Spleen (tissue), 11 donors: ENCODE results near the gene KIAA1586. TPM values are rescaled to one million over a fixed set of nuclear protein-coding genes. Genes with fewer than 3 reads are reported as not detected.
"Not testable (repeated sequence)": the region's sequence is repeated elsewhere in the genome, so short reads cannot be mapped to it uniquely, and the experiment has no call there.

ENCODE experiments used
- DNase-seq: peaks from one replicate; pipeline ENCODE4 v3.0.0-alpha.2; 2020
- H3K27ac ChIP-seq, 8 donors: fragments of 200-600 bp; sonication (generic) in 7 of 8; 1 replicate in 4 of 8; 2 replicates in 4 of 8; pipeline versions ENCODE4 v1.5.0 to v1.8.0; 2016 to 2021; ENCODE audit warnings: inconsistent platforms in 4 of 8, mild to moderate bottlenecking in 4 of 8, moderate library complexity in 1 of 8
- H3K27me3 ChIP-seq, 7 donors: fragments of 200-600 bp; sonication (generic) in 6 of 7; replicated peaks in 1 of 7; 1 replicate in 4 of 7; 2 replicates in 3 of 7; pipeline versions ENCODE4 v1.5.0 to v1.8.0; 2016 to 2021; ENCODE audit warnings: inconsistent platforms in 3 of 7, mild to moderate bottlenecking in 1 of 7
- H3K36me3 ChIP-seq, 6 donors: fragments of 200-600 bp; sonication (generic) in 5 of 6; 1 replicate in 4 of 6; 2 replicates in 2 of 6; pipeline versions ENCODE4 v1.5.0 to v1.8.0; 2016 to 2021; ENCODE audit warnings: inconsistent platforms in 2 of 6
- H3K4me1 ChIP-seq, 6 donors: fragments of 200-600 bp; sonication (generic) in 5 of 6; 1 replicate in 3 of 6; 2 replicates in 3 of 6; pipeline versions ENCODE4 v1.5.0 to v1.8.0; 2016 to 2021; ENCODE audit warnings: inconsistent platforms in 3 of 6
- H3K4me3 ChIP-seq, 8 donors: fragments of 200-600 bp; sonication (generic) in 7 of 8; 1 replicate in 4 of 8; 2 replicates in 4 of 8; pipeline versions ENCODE4 v1.5.0 to v1.8.0; 2016 to 2021; ENCODE audit warnings: inconsistent platforms in 4 of 8, mild to moderate bottlenecking in 4 of 8, moderate library complexity in 2 of 8
- H3K9me3 ChIP-seq, 8 donors: fragments of 200-600 bp; sonication (generic) in 7 of 8; 1 replicate in 4 of 8; 2 replicates in 4 of 8; pipeline versions ENCODE4 v1.5.0 to v1.8.0; 2016 to 2021; ENCODE audit warnings: inconsistent platforms in 4 of 8
- CTCF ChIP-seq, 11 experiments: fragments of 200-600 bp in 7 of 11; fragments of 450-650 bp in 4 of 11; sonication (generic) in 4 of 11; IDR thresholded peaks in 8 of 11; conservative IDR thresholded peaks in 3 of 11; 1 replicate in 7 of 11; 2 replicates in 4 of 11; pipeline versions ENCODE4 v1.4.0 to v1.8.0; 2016 to 2021; ENCODE audit warnings: antibody characterized with exemption in 11 of 11, inconsistent platforms in 4 of 11, mild to moderate bottlenecking in 1 of 11
- POLR2A ChIP-seq, 3 donors: fragments of 450-650 bp; IDR thresholded peaks; one replicate each; pipeline ENCODE4 v1.5.1; 2017; ENCODE audit warnings: antibody characterized with exemption in 3 of 3, mild to moderate bottlenecking in 1 of 3
- POLR2AphosphoS5 ChIP-seq, 3 donors: sonication (generic); formaldehyde crosslinking; IDR thresholded peaks; one replicate each; pipeline ENCODE4 v1.5.1; 2017; ENCODE audit warnings: antibody characterized with exemption in 3 of 3
- WGBS, 5 donors: extraction: QIAGEN DNeasy Blood & Tissue Kit in 3 of 5; methylation state at CpG; one replicate each; pipeline versions ENCODE4 v1.1.5 to v1.1.7; 2013 to 2018; 5-methylcytosine and 5-hydroxymethylcytosine counted together
- intact Hi-C: fragments of 100-400 bp; cut with DNase I; formaldehyde crosslinking; loops from one replicate; pipeline ENCODE4 v1.15.0; 2023; ENCODE audit warnings: low total_unique reads
- polyA plus RNA-seq, 3 donors: library from polyadenylated mRNA; stranded (reverse); fragments of 200-250 nt; gene quantifications; one replicate each; pipeline ENCODE4 v1.2.1, GENCODE V29; 2013
- total RNA-seq, 7 donors: library from RNA; depleted of rRNA in 3 of 7; stranded (reverse); fragments of >200 nt in 3 of 7; fragmentation: NEBNext Ultra II Directional in 4 of 7; extraction: Animal tissue kit (Norgen Biotek cat#: 25700) in 4 of 7; gene quantifications; one replicate each; pipeline versions ENCODE4 v1.1.0 to v1.2.1, GENCODE V29; 2016 to 2021
- donor health status: healthy with polysubstance abuse.
- donor health status: DM: no; HTN: no; CAD: no; lungs with moderate emphysema.
- donor health status: DM: no; HTN: no; CAD: no.
- donor health status: Bipolar disorder and iron deficiency.
- donor health status: healthy.
- donor health status: DM: no; HTN: no; CAD: no.
- donor health status: DM: yes; HTN: yes; CAD: no.

KIAA1586 gene
- total and polyA plus RNA-seq, 10 donors = 2.6 to 19.8 (median 15.4) TPM

- intact Hi-C loops = no loop called here
- WGBS, 5 donors = 90 to 96% (median 93%) methylated on average over 14 of the region's 14 CpGs
- no peaks in the 10 kb centered on the region for H3K4me1 ChIP-seq
- H3K27ac ChIP-seq = no peak overlapping the region
- H3K9me3 ChIP-seq = peaks cover 0 to 4% (median 3%) of the 10 kb centered on the region in 8 donors
- no peak for DNase-seq
- TF ChIP-seq CTCF (IDR thresholded peaks at IDR 0.05 in 8 of 11, conservative IDR thresholded peaks at IDR 0.05 in 3 of 11) (no peak), POLR2AphosphoS5 (IDR thresholded peaks at IDR 0.05) (no peak), POLR2A (IDR thresholded peaks at IDR 0.05) (no peak)
- no peaks in the 10 kb centered on the region for H3K36me3 ChIP-seq
- H3K4me3 ChIP-seq = no peak overlapping the region
- no peaks in the 10 kb centered on the region for H3K27me3 ChIP-seq
These were observed 42.2 kb upstream of the KIAA1586 start for GRCh38 chr6:57004292-57004691.

GRCh38 chr6:57006101-57006500 lies 40.4 kb upstream of the KIAA1586 start:
- no peaks in the 10 kb centered on the region for H3K9me3 ChIP-seq
- no peak overlapping the region for H3K4me3 ChIP-seq
- no peaks in the 10 kb centered on the region for H3K27me3 ChIP-seq
- no peaks in the 10 kb centered on the region for H3K4me1 ChIP-seq
- DNase-seq = no peak
- TF ChIP-seq CTCF (IDR thresholded peaks at IDR 0.05 in 8 of 11, conservative IDR thresholded peaks at IDR 0.05 in 3 of 11) = no peak
- TF ChIP-seq POLR2AphosphoS5 (IDR thresholded peaks at IDR 0.05) = no peak
- TF ChIP-seq POLR2A (IDR thresholded peaks at IDR 0.05) = no peak
- 63 to 77% (median 69%) methylated on average over 3 of the region's 3 CpGs for WGBS, 5 donors
- intact Hi-C loops = no loop called here
- H3K27ac ChIP-seq = no peak overlapping the region
- no peaks in the 10 kb centered on the region for H3K36me3 ChIP-seq

- H3K27ac ChIP-seq, H3K4me1 ChIP-seq, H3K36me3 ChIP-seq, H3K27me3 ChIP-seq, DNase-seq, H3K9me3 ChIP-seq, H3K4me3 ChIP-seq, intact Hi-C loops: not testable (repeated sequence)
- WGBS, 5 donors = 87 to 96% (median 95%) methylated on average over 2 of the region's 2 CpGs
These were observed 38.4 kb upstream of the KIAA1586 start for GRCh38 chr6:57008069-57008468.

GRCh38 chr6:57013521-57013926 lies 33.0 kb upstream of the KIAA1586 start:
- no peaks in the 10 kb centered on the region for H3K4me1 ChIP-seq
- DNase-seq = no peak
- no peak overlapping the region for H3K27ac ChIP-seq
- 63 to 83% (median 78%) methylated on average over 4 of the region's 4 CpGs for WGBS, 5 donors
- H3K4me3 ChIP-seq = no peak overlapping the region
- H3K27me3 ChIP-seq = no peaks in the 10 kb centered on the region
- no peak for TF ChIP-seq POLR2AphosphoS5 (IDR thresholded peaks at IDR 0.05)
- TF ChIP-seq POLR2A (IDR thresholded peaks at IDR 0.05) = no peak
- TF ChIP-seq CTCF (IDR thresholded peaks at IDR 0.05 in 8 of 11, conservative IDR thresholded peaks at IDR 0.05 in 3 of 11) = no peak
- no peaks in the 10 kb centered on the region for H3K36me3 ChIP-seq
- no peaks in the 10 kb centered on the region for H3K9me3 ChIP-seq
- intact Hi-C loops = no loop called here

GRCh38 chr6:57017069-57017468 lies 29.4 kb upstream of the KIAA1586 start:
- 69 to 83% (median 75%) methylated on average over 3 of the region's 3 CpGs for WGBS, 5 donors
- Histone ChIP-seq H3K27me3 (no peaks in the 10 kb centered on the region), H3K9me3 (no peaks in the 10 kb centered on the region), H3K27ac (no peak overlapping the region), H3K4me3 (no peak overlapping the region), H3K4me1 (no peaks in the 10 kb centered on the region), H3K36me3 (no peaks in the 10 kb centered on the region)
- DNase-seq = no peak
- TF ChIP-seq POLR2AphosphoS5 (IDR thresholded peaks at IDR 0.05) (no peak), CTCF (IDR thresholded peaks at IDR 0.05 in 8 of 11, conservative IDR thresholded peaks at IDR 0.05 in 3 of 11) (no peak), POLR2A (IDR thresholded peaks at IDR 0.05) (no peak)
- intact Hi-C loops = no loop called here
